Fibroblast of gingiva (primary cell): ENCODE measurements around the gene TMIE.
"Not testable (repeated sequence)": the region's sequence is repeated elsewhere in the genome, so short reads cannot be mapped to it uniquely, and the experiment has no call there.

Source experiments
- DNase-seq: peaks from one replicate; pipeline ENCODE4 v3.0.0-alpha.2; 2011; ENCODE audit warnings: low read depth

Gene TMIE

DNA sequence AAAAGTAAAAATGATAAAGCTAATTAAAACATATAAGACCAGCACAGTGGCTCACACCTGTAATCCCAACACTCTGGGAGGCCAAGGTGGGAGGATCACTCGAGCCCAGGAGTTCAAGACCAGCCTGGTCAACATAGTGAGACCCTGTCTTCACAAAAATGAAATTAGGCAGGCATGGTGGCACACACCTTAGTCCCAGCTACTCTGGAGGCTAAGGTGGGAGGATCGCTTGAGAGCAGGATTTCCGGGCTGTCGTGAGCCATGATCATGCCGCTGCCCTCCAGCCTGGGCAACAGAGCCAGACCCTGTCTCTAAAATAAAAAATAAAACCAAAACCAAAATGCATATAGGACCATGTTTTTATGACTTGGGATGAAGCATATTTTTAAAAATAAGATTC, 21.3 kb downstream of the TMIE start:
- no peak for DNase-seq

DNA sequence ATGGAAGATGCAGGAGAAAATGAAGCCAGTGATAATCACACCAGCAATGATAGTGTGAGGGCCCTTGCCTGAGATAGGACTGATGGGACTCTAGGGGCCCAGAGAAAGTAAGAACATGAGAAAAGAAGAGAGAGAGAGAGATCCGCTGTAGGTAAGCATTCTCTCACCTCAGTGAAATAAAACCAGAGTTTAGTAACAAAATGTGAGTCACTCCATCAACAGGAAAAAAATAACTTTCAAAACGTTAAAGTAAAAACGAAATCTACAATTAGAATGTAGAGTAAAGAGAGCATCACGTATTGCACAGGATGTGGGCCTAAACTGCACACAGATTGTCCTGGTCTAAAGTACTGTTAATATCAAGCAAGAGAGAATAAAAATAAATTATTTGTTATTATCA, 23.2 kb downstream of the TMIE start:
- no peak for DNase-seq

- no peak for DNase-seq
Observed at GRCh38 chr3:46725621-46726314, 24.6 kb downstream of the TMIE start.

GRCh38 chr3:46729038-46729437, 27.8 kb downstream of the TMIE start:
- DNase-seq: no peak

GRCh38 chr3:46730819-46731218, 29.6 kb downstream of the TMIE start:
- DNase-seq: no peak

DNA sequence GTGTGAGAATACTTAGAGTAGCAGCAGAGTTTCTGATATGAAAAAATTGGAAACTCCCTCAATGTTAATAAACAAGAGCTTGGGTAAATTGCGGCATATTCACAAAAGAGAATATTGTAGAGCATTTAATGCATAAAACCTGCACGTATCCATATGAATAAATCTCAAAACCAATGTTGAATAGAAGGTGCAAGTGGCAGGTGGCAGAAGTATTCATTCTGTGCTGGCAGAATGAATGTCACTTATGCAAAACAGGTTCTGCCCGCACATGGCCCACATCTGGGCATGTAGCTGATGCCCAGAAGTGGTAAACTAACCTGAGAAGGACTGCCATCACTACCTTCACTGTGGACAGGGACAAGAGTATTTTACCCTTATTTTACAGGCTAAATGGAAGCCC, 30.6 kb downstream of the TMIE start:
- DNase-seq: no peak

GRCh38 chr3:46733026-46733800, 32.0 kb downstream of the TMIE start:
- DNase-seq: no peak

- DNase-seq: no peak
Observed at GRCh38 chr3:46734773-46735172, 33.6 kb downstream of the TMIE start.

DNA sequence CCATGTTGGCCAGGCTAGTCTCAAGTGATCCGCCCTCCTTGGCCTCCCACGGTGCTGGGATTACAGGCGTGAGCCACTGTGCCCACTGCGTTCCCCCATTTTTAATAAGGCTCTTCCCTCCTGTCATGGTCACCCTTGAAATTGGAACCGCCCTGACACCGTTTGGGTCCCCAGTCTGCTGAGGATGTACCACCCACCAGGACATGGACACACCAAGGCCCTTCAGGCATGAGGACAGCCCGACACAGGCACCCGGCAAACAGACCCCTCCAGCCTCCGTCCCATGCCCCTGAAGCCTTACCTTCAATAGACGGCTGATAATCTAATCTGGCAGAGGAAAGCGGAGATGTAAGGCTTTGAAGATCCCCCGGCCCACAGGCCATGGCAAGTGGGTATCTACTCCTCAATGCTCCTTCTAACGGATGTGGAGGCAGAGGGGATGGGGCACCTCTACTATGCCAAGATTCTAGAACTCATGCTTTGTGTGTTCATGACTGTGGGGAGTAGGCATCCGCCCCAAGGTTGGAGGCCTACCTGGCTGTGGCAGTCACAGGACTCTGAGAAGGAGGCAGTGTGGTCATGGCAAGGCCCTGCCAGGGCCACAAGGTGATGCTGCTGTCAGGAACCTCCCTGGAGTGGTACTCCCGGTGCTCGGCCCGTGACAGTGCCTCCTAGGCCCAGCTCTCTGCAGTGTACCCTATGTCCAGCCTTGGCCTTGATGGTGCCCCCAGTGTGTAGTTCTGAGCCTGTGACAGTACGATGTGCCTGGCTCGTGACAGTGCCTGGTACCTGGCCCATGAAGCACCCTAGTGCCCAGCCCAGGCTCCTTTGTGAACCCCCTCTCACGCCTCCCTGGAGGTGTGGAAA, 35.0 kb downstream of the TMIE start:
- no peak for DNase-seq

- DNase-seq: no peak
Observed at GRCh38 chr3:46737329-46737731, 36.1 kb downstream of the TMIE start.

- not testable (repeated sequence) for DNase-seq
Observed at GRCh38 chr3:46739565-46739964, 38.4 kb downstream of the TMIE start.

GRCh38 chr3:46742992-46743585, 41.9 kb downstream of the TMIE start:
- no peak for DNase-seq

DNA sequence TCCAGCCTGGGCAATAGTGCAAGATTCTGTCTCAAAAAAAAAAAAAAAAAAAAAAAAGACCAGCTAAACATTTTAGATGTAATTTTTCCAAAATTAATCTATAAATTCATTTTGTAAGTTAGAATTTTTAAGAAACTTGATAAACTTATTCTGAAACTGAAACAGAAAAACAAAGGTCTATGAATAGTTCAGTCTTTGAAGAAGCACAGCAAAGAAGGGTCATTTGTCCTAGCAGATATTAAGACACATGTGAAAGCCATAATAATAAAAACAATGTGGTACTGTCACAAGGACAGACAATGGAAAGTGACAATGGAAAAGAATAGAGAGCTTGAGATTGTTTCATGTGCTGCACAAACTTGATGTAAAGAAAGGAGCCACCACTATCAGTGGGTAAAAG, 45.5 kb downstream of the TMIE start:
- no peak for DNase-seq

DNA sequence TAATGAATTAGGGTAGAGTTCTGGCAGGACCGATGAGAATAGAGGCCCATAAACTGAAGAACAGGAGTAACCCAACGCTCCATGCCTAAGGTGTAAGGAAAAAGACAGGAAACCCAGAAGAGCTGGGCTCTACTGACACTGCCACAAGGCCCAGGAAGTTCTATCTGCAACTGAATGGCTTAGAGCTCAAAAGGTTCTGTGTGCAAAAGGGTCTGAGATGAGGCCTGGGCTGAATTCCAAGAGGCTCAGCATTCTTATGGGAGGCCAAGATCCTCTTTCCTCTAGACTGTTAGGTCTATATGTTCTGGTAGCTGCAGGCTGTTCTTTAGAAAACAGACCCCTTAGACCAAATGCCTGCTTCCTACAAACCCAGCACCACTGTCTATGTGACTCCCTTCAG, 47.0 kb downstream of the TMIE start:
- DNase-seq: no peak

GRCh38 chr3:46749129-46749528, 47.9 kb downstream of the TMIE start:
- DNase-seq: no peak

- no peak for DNase-seq
Observed at GRCh38 chr3:46750555-46751038, 49.4 kb downstream of the TMIE start.

DNA sequence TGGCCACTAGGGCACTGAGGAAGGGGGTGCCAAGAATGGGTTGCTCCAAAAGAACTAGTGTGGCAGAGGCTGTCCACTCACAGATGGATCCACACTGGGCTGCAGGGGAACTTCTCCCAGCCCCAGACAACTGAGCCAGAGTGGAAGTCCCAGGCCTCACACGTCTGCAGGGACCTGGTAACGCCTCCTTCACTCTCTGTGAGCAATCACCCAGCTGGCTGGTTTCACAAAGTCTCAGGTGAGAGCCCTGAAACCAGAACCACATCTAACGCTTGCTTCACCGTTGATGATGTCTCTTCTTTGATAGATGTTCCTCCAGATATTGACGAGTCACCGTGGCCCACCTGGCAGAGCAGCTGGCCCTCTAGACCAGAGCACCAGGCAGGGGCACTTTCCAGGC, 51.9 kb downstream of the TMIE start:
- not testable (repeated sequence) for DNase-seq

- DNase-seq: no peak
Observed at GRCh38 chr3:46755646-46756045, 54.5 kb downstream of the TMIE start.

DNA sequence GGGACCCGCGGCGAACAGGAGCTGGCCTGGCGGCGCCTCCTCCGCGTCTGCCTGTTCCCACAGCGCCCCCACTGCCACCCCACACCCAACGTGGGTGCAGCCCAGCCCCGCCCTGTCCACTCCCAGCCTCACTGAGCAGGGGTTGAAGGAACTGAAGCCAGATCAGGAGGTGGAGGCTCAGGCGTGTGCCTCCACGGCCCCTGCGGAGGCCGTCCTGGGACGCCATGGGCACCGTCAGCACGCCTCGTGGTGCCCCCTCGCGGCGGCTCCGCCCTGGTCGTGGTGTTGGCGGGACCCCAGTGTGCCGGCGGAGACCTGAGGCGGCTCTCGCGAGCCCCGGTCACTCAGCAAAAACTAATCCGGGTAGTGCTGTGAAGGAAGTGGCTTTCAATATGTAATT, 55.5 kb downstream of the TMIE start:
- DNase-seq: no peak

- no peak for DNase-seq
Observed at GRCh38 chr3:46759239-46760167, 58.3 kb downstream of the TMIE start.
